GM12875 (cell line): Measurements from ENCODE around the gene CKAP4.

Experiments used
- H3K4me3 ChIP-seq: one replicate; pipeline ENCODE4 v1.5.1; 2011; ENCODE audit warnings: low read depth, low read length, control low read depth
- CTCF ChIP-seq: IDR thresholded peaks from 2 replicates; pipeline ENCODE4 v1.5.1; 2011; ENCODE audit warnings: low read depth, mild to moderate bottlenecking, control low read depth, inconsistent platforms, low read length, moderate library complexity, borderline replicate concordance; ENCODE audit not compliant: insufficient read depth

Gene CKAP4

GRCh38 chr12:106243620-106244019 lies 4.2 kb downstream of the CKAP4 start:
- H3K4me3 ChIP-seq, result no peak overlapping the region

GRCh38 chr12:106240821-106241220 lies 7.0 kb downstream of the CKAP4 start:
- no peak overlapping the region for H3K4me3 ChIP-seq
- no peak for TF ChIP-seq CTCF

More at GRCh38 chr12:106243620-106244019, 4.2 kb downstream of the CKAP4 start:
- no peak for TF ChIP-seq CTCF

GRCh38 chr12:106239951-106240335 lies 7.9 kb downstream of the CKAP4 start:
- H3K4me3 ChIP-seq, result no peak overlapping the region
- TF ChIP-seq CTCF, result no peak

- H3K4me3 ChIP-seq, result no peak overlapping the region
- no peak for TF ChIP-seq CTCF
Measured at GRCh38 chr12:106239241-106239950, 8.4 kb downstream of the CKAP4 start.

- TF ChIP-seq CTCF, result no peak
- no peak overlapping the region for H3K4me3 ChIP-seq
Measured at GRCh38 chr12:106238146-106238545, 9.7 kb downstream of the CKAP4 start.

GRCh38 chr12:106235770-106236169 lies 12.1 kb downstream of the CKAP4 start:
- no peak for TF ChIP-seq CTCF
- no peak overlapping the region for H3K4me3 ChIP-seq

- no peak overlapping the region for H3K4me3 ChIP-seq
- TF ChIP-seq CTCF, result no peak
Measured at GRCh38 chr12:106234449-106234848, 13.4 kb downstream of the CKAP4 start.
